RWPE1 (cell line): Measurements from ENCODE around the gene HHIPL2.

Experiments
- CTCF ChIA-PET: fragments of 350-600 bp; sonication (Branson Sonifier 250); formaldehyde crosslinking; extraction: SDS; loops from one replicate; lab custom pipeline; 2021; lab: Yijun Ruan, JAX
- POLR2A ChIA-PET: fragments of 400-600 bp; formaldehyde crosslinking; extraction: SDS; loops from one replicate; lab custom pipeline; 2020; ENCODE audit warnings: antibody characterized with exemption; ENCODE audit not compliant: low non-redundant PET; lab: Yijun Ruan, JAX
- DNase-seq: peaks from one replicate; pipeline ENCODE4 v3.0.0; 2012; ENCODE audit warnings: low spot score
- H3K27ac ChIP-seq: fragments of 450-650 bp; 2 replicates; pipeline ENCODE4 v1.5.1; 2017
- TF ChIP-seq, protein P1 (sequence below): fragments of 450-650 bp; conservative IDR thresholded peaks from 2 replicates; pipeline ENCODE4 v1.5.1; 2017; ENCODE audit warnings: low read depth, mild to moderate bottlenecking

HHIPL2 gene

DNA sequence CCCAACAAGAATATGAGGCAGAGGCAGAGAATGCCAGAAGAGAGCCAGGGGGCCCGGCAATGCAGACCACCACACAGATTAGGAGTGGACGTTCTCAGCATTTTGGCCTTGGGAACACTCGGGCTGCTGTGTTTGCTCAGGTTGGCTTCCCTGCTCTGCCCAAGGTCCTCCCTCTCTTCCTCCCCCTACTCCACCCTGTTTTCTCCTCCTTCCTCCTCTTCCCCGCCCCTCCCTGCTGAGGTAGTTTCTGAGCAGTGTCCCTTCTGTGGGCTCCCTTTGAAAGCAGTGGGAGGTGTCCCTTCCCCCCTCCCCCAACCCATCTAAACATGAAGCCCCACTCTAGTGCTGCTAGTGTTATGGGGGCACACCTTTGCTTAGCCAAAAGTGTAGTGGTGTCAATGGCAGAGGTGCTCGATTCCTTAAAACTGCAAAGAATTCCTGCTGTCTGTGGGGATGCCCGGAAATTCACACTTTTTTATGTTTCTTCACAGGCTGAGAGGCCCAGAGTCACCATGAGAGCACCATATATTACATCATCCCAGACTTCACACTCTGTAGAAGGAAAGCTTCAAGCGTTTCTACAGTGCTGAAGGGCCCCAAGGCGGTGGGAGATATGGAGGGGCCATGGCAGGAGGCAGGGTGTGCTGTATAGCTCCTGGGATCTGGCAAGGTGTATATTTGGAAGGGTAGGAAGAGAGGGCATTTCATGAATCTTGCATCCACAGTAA is at the start of gene HHIPL2:
TSS of gene HHIPL2 (minus strand) at position 161 of the 728 bp plus-strand sequence. CDS start at position 101, 60 bp downstream.
- ChIA-PET POLR2A (no interaction called here), CTCF (interaction anchor here (0.7 kb wide), 1 partner anchor 181 kb away, joined by 3 read pairs; no protein-coding TSS in a partner anchor)
- DNase-seq = no peak
- peak within 1 kb of the TSS; percentile 69 for H3K27ac ChIP-seq
- TF ChIP-seq, protein P1, sequence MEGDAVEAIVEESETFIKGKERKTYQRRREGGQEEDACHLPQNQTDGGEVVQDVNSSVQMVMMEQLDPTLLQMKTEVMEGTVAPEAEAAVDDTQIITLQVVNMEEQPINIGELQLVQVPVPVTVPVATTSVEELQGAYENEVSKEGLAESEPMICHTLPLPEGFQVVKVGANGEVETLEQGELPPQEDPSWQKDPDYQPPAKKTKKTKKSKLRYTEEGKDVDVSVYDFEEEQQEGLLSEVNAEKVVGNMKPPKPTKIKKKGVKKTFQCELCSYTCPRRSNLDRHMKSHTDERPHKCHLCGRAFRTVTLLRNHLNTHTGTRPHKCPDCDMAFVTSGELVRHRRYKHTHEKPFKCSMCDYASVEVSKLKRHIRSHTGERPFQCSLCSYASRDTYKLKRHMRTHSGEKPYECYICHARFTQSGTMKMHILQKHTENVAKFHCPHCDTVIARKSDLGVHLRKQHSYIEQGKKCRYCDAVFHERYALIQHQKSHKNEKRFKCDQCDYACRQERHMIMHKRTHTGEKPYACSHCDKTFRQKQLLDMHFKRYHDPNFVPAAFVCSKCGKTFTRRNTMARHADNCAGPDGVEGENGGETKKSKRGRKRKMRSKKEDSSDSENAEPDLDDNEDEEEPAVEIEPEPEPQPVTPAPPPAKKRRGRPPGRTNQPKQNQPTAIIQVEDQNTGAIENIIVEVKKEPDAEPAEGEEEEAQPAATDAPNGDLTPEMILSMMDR = no peak

DNA sequence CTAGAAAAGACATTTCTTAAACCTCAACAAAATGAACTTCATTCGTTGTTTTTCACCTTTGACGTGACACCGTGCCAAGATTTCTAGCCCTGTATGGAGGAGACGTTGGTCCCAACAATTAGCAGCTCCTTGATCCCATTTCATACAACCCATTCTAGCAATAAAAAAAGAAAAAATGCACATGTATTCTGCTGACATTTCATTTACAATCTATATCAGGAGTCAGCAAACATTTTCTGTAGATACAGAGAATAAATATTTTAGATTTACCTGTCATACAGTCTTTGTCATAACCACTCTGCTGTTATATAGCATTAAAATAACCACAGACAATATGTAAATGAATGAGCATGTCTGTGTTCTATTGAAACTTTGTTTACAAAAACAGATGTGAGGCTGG is 48.8 kb upstream of the HHIPL2 start:
- DNase-seq = no peak
- TF ChIP-seq, protein P1 = no peak
- no peak overlapping the region for H3K27ac ChIP-seq
- ChIA-PET POLR2A (no interaction called here), CTCF (no interaction called here)

DNA sequence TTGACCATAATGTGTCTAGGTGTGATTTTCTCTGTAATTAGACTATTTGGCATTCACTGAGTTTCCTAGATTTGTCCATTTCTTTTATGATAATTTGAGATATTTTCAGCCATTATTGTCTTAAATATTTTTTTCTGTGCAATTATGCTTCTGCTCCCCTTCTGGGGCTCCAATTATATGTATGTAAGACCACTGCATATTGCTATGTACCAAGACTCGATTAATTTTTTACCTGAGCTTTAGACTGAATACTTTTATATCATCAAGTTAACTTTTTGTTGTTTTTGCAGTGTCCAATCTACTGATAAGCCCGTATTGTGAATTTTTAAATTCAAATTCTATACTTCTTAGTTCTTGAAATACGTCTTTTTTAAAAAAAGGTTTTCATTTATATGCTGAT is 46.9 kb upstream of the HHIPL2 start:
- TF ChIP-seq, protein P1 = no peak
- ChIA-PET POLR2A (no interaction called here), CTCF (no interaction called here)
- DNase-seq = no peak
- no peak overlapping the region for H3K27ac ChIP-seq

DNA sequence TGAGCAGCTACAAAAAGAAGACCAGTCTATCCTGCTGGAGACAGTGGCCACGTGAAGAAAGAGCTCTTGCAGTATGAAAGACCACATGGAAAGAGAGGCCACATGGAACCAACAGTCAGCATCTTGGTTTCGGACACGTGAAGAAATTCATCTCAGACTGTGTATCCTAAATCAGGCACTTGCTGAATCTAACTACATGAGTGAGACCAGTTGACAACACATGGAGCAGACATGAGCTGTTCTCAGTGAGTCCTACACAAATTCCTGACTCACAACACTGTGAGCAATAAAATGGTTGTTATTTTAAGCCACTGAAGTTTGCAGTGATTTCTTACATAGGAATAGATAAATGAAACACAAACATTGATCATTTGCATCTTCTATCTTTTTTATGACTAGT is 44.3 kb upstream of the HHIPL2 start:
- H3K27ac ChIP-seq = no peak overlapping the region
- ChIA-PET CTCF (interaction anchor here (0.6 kb wide), 1 partner anchor 1499 kb away, joined by 3 read pairs; no protein-coding TSS in a partner anchor), POLR2A (no interaction called here)
- no peak for DNase-seq
- TF ChIP-seq, protein P1 = no peak

DNA sequence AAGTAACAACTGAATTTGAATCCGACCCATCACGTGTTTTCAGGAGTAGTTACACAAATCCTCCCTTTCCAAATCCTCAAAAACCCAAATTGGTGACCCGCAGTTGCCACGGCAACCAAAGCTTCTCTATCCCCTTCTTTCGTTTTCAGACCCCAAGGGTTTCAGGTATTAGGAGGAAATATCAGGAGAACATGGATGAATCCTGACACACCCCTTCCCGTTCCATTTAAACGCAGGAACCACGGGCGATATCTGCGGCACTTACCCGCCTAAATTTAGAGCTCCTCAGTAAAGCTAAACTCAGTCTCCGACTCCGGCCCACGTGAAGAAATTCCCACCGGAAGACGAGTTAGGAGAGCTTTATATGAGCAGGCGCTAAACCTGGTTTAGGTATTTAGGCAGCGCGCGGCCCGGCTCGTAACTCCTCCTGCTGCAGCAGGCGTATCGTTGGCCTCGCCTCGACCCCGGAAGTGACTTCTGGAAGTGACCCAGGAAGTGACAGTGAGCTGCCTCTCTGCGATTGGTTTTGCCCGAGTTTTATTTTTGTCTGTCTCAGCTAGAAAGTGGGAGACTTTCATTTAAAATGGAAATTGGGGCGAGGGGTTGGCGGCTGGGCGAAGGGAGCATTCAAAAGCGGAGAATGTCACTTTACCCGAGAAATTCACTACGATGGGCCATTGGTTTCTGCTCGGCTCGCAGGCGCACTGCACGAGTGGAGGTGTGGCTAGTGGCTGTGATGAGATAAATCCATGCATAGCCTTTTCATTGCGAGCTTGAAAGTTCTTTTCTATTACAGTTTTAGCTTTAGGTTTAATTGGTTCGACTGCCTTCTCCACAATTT is 41.8 kb upstream of the HHIPL2 start, which contains the start of gene TAF1A:
TSS of gene TAF1A (minus strand) at position 472 of the 841 bp plus-strand sequence.
- peak within 1 kb of the TSS; percentile 77 for H3K27ac ChIP-seq
- DNase-seq = peak; percentile 86
- ChIA-PET POLR2A (no interaction called here), CTCF (interaction anchor here (0.6 to 1.1 kb wide), 3 partner anchors 9 to 1255 kb away, joined by 3 to 5 read pairs (median 4); no protein-coding TSS in a partner anchor)
- TF ChIP-seq, protein P1 = no peak

DNA sequence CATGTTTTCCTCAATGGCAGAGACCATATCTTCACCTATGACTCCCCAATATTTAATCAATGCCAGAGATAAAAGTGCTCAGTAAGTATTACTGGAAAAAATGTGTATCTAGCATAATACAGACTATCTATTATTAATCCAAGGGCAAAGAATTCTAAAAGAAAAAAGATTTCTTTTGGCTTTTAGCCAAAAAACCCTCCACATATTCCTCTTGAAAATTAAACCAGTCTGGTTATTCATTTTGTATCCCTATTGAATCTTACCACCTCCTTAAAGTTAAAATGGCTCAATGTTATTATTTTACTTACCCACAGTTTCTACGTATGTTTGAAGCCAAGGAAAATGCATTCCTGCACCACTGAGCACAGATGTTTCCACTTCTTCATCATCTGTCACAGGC is 40.2 kb upstream of the HHIPL2 start:
- ChIA-PET POLR2A (no interaction called here), CTCF (no interaction called here)
- no peak for DNase-seq
- TF ChIP-seq, protein P1 = no peak
- H3K27ac ChIP-seq = no peak overlapping the region
